Activated CD8-positive, alpha-beta memory T cell treated with anti-CD3 and anti-CD28 coated beads, Interleukin-2, amount 10 ng/mL, durations not matched to agents 7 days and 5 days (primary cell): ENCODE measurements around the gene UFSP2. TPM values are rescaled to one million over a fixed set of nuclear protein-coding genes. Genes with fewer than 3 reads are reported as not detected.

Experiments
- ATAC-seq: fragments of 150-1000 bp; cut with Tn5 transposase; one replicate; pipeline ENCODE4 v1.10.0; 2021; ENCODE audit warnings: moderate library complexity
- CTCF ChIA-PET: fragments of 350-600 bp; sonication (Branson Sonifier 250); formaldehyde crosslinking; loops from one replicate; lab custom pipeline; 2021; ENCODE audit warnings: antibody characterized with exemption; lab: Charles Lee
- DNase-seq: peaks from one replicate; pipeline ENCODE4 v3.0.0-alpha.2; 2020
- H3K27ac Mint-ChIP-seq: one replicate; pipeline ENCODE4 v1.8.0; 2021; ENCODE audit warnings: mild to moderate bottlenecking, mixed read lengths
- H3K27me3 Mint-ChIP-seq: one replicate; pipeline ENCODE4 v1.8.0; 2021; ENCODE audit warnings: mixed read lengths
- H3K36me3 Mint-ChIP-seq: one replicate; pipeline ENCODE4 v1.8.0; 2021; ENCODE audit warnings: mild to moderate bottlenecking, mixed read lengths
- H3K4me1 Mint-ChIP-seq: one replicate; pipeline ENCODE4 v1.8.0; 2021; ENCODE audit warnings: mixed read lengths
- H3K4me3 Mint-ChIP-seq: one replicate; pipeline ENCODE4 v1.8.0; 2021; ENCODE audit warnings: mild to moderate bottlenecking, moderate library complexity, mixed read lengths
- H3K9me3 Mint-ChIP-seq: one replicate; pipeline ENCODE4 v1.8.0; 2022; ENCODE audit warnings: low read depth, mixed read lengths
- total RNA-seq, 2 experiments: library from RNA; stranded (reverse); gene quantifications; one replicate each; pipeline ENCODE4 v1.2.3, GENCODE V29; 2021

The UFSP2 gene
- total RNA-seq, result 10 to 100 TPM; 17.5 to 18.1 TPM

GRCh38 chr4:185425647-185426352, at the start of gene UFSP2:
TSS of gene UFSP2 (minus strand) at chr4:185425964. CDS start at chr4:185425868, 96 bp downstream.
- peaks cover 4% of the 10 kb centered on the region for H3K27me3 Mint-ChIP-seq
- peaks cover 13% of the 10 kb centered on the region for H3K36me3 Mint-ChIP-seq
- peak within 1 kb of the TSS; percentile 83 for H3K4me3 Mint-ChIP-seq
- CTCF ChIA-PET, result interaction anchor here (1.0 to 1.7 kb wide), 5 partner anchors 15 to 172 kb away, joined by 3 to 7 read pairs (median 3); partner anchors contain the start of genes ANKRD37 and CCDC110
- peak within 1 kb of the TSS; percentile 97 for H3K27ac Mint-ChIP-seq
- H3K9me3 Mint-ChIP-seq, result no peaks in the 10 kb centered on the region
- DNase-seq (peak; percentile 89), ATAC-seq (peak; percentile 91)
- peaks cover 25% of the 10 kb centered on the region for H3K4me1 Mint-ChIP-seq

- Mint-ChIP-seq H3K27ac (no peak overlapping the region), H3K9me3 (no peaks in the 10 kb centered on the region), H3K27me3 (peaks cover 48% of the 10 kb centered on the region), H3K4me1 (peaks cover 8% of the 10 kb centered on the region), H3K36me3 (no peaks in the 10 kb centered on the region), H3K4me3 (no peak overlapping the region)
- CTCF ChIA-PET, result interaction anchor here (3.5 kb wide), 1 partner anchor 124 kb away, joined by 16 read pairs; no protein-coding TSS in a partner anchor
- ATAC-seq (no peak), DNase-seq (no peak)
Measured at GRCh38 chr4:185473247-185473646, 47.5 kb upstream of the UFSP2 start.

- peaks cover 54% of the 10 kb centered on the region for H3K27me3 Mint-ChIP-seq
- CTCF ChIA-PET, result interaction anchor here (1.0 to 3.5 kb wide), 4 partner anchors 46 to 665 kb away, joined by 3 to 16 read pairs (median 4); partner anchors contain the start of gene UFSP2
- no peak for DNase-seq
- H3K36me3 Mint-ChIP-seq, result no peaks in the 10 kb centered on the region
- H3K27ac Mint-ChIP-seq, result peak overlapping the region; percentile 56
- H3K4me1 Mint-ChIP-seq, result peaks cover 8% of the 10 kb centered on the region
- no peak for ATAC-seq
- peak overlapping the region; percentile 79 for H3K4me3 Mint-ChIP-seq
- no peaks in the 10 kb centered on the region for H3K9me3 Mint-ChIP-seq
Measured at GRCh38 chr4:185472103-185472542, 46.4 kb upstream of the UFSP2 start.

- Mint-ChIP-seq H3K36me3 (no peaks in the 10 kb centered on the region), H3K27ac (peak within 1 kb of the TSS; percentile 56), H3K4me3 (peak within 1 kb of the TSS; percentile 79), H3K27me3 (peaks cover 53% of the 10 kb centered on the region), H3K9me3 (no peaks in the 10 kb centered on the region), H3K4me1 (peaks cover 8% of the 10 kb centered on the region)
- ATAC-seq (peak; percentile 95), DNase-seq (peak; percentile 92)
- CTCF ChIA-PET, result interaction anchor here (1.0 to 3.5 kb wide), 4 partner anchors 45 to 666 kb away, joined by 3 to 16 read pairs (median 4); partner anchors contain the start of gene UFSP2
Measured at GRCh38 chr4:185471235-185472102, 45.7 kb upstream of the UFSP2 start, which contains the start of gene CCDC110. TSS of gene CCDC110 (minus strand) at chr4:185471733. CDS start at chr4:185471683, 50 bp downstream.

DNA sequence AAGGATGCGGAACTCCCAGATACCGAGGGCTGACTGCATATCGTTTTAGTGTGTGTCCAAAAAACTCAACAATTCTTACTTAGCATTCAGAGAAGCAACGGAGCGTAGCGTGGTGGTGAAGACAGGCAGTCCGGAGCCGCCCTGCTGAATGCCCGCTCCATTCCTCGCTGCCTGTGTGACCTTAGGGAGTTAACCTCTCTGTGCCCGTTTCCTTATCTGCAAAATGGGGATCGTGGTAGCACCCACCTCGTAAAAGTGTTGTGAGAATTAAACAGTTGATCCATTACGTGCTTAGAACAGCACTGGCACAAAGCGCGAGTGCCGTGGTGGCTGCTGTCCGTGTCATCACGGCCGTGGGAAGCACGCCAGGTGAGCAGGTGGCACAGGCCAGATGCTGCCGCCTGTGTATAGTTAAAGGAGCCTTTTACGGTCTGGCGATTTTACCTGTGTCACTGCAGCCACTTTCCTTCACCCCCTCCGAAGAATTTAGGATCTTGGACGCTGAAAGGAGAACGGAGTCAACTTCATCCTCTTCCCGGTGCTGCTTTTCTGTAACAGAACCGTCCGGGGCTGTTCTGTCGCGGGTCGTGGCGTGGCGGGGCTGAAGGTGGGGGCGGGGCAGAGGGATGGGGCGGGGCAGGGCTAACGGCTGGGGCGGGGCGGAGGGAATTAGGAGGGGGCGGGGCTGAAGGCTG, 44.9 kb upstream of the UFSP2 start:
- H3K9me3 Mint-ChIP-seq, result no peaks in the 10 kb centered on the region
- peaks cover 57% of the 10 kb centered on the region for H3K27me3 Mint-ChIP-seq
- peak; percentile 13 for ATAC-seq
- CTCF ChIA-PET, result no interaction called here
- DNase-seq, result no peak
- H3K4me1 Mint-ChIP-seq, result peaks cover 8% of the 10 kb centered on the region
- H3K36me3 Mint-ChIP-seq, result no peaks in the 10 kb centered on the region
- H3K4me3 Mint-ChIP-seq, result peak overlapping the region; percentile 69
- H3K27ac Mint-ChIP-seq, result no peak overlapping the region

DNA sequence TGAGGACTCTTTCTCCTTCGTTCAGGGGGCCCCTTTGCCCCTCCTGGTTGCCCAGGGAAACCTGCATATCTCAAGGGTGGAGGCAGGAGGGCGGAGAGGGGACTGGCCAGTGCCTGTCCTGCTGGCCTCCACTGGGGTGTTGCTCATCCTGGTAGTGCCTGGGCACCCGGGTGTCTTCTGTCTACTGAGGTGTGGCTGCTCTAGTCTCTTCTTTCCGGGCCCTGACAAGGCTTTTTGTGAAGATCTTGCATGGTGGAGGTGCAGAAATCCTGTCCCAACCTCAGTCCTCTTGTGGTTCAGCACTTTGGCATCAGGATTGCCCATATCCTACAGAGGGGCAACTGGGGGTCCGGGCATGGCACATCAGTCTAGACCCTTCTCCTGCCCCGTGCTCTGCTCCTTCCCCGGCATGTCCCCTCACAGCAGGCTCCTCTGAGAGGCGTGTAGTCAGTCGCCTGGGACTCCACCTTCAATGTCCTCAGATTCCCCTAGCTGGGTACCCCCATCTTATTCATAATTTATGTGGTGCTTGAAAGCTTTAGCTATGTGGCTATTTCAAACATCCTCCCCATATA, 43.9 kb upstream of the UFSP2 start:
- Mint-ChIP-seq H3K4me3 (no peak overlapping the region), H3K9me3 (no peaks in the 10 kb centered on the region), H3K4me1 (peaks cover 8% of the 10 kb centered on the region), H3K27me3 (peaks cover 63% of the 10 kb centered on the region), H3K36me3 (no peaks in the 10 kb centered on the region), H3K27ac (no peak overlapping the region)
- DNase-seq (no peak), ATAC-seq (no peak)
- CTCF ChIA-PET, result no interaction called here

GRCh38 chr4:185468999-185469398, 43.2 kb upstream of the UFSP2 start:
- CTCF ChIA-PET, result no interaction called here
- no peak overlapping the region for H3K27ac Mint-ChIP-seq
- DNase-seq (no peak), ATAC-seq (no peak)
- H3K4me3 Mint-ChIP-seq, result no peak overlapping the region
- no peaks in the 10 kb centered on the region for H3K9me3 Mint-ChIP-seq
- H3K36me3 Mint-ChIP-seq, result no peaks in the 10 kb centered on the region
- peaks cover 61% of the 10 kb centered on the region for H3K27me3 Mint-ChIP-seq
- H3K4me1 Mint-ChIP-seq, result peaks cover 8% of the 10 kb centered on the region

DNA sequence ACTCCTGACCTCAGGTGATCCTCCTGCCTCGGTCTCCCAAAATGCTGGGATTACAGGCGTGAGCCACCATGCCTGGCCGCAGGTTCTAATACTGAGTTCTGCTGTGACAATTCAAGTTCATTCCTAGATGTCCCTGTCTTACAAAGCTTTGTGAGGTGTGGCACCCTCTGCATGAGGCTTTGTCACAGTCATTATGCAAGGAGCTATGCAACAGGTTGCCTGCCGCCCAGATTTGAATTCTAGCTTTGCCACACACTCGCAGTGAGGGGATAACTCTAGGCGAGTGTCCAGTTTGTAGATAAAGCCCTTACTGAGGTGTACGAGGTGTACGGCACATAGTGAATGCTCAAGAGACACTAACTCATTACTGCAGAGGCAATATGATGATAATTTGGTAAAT, 42.2 kb upstream of the UFSP2 start:
- no peak overlapping the region for H3K4me3 Mint-ChIP-seq
- H3K36me3 Mint-ChIP-seq, result no peaks in the 10 kb centered on the region
- ATAC-seq, result no peak
- CTCF ChIA-PET, result no interaction called here
- no peaks in the 10 kb centered on the region for H3K9me3 Mint-ChIP-seq
- no peak overlapping the region for H3K27ac Mint-ChIP-seq
- H3K27me3 Mint-ChIP-seq, result peaks cover 58% of the 10 kb centered on the region
- H3K4me1 Mint-ChIP-seq, result peaks cover 8% of the 10 kb centered on the region
- DNase-seq, result no peak

- no peak for DNase-seq
- Mint-ChIP-seq H3K9me3 (no peaks in the 10 kb centered on the region), H3K4me1 (peaks cover 8% of the 10 kb centered on the region), H3K27ac (no peak overlapping the region), H3K36me3 (no peaks in the 10 kb centered on the region), H3K4me3 (no peak overlapping the region), H3K27me3 (peaks cover 59% of the 10 kb centered on the region)
- CTCF ChIA-PET, result no interaction called here
- no peak for ATAC-seq
Measured at GRCh38 chr4:185467101-185467500, 41.3 kb upstream of the UFSP2 start.

DNA sequence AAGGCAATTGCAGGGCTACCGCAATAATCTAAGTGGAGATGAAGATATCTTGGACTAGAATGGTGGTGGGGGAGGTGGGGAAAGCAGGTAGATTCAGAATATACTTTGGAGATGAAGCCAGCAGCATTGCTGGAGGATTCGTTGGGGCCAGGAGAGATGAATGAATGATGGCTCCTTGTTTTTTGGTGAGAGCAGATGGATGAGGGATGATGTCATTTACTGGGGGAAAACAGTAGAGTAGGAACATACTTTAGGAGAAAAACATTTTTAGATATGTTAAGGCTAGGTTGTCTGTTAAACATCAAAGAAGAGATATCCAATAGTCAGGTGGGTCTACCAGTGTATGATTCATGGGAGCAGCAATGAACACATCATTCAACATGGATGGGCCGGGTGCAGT, 39.9 kb upstream of the UFSP2 start:
- ATAC-seq, result no peak
- no peaks in the 10 kb centered on the region for H3K9me3 Mint-ChIP-seq
- no peak for DNase-seq
- H3K27me3 Mint-ChIP-seq, result peaks cover 58% of the 10 kb centered on the region
- H3K27ac Mint-ChIP-seq, result no peak overlapping the region
- peaks cover 4% of the 10 kb centered on the region for H3K4me1 Mint-ChIP-seq
- no peak overlapping the region for H3K4me3 Mint-ChIP-seq
- CTCF ChIA-PET, result no interaction called here
- H3K36me3 Mint-ChIP-seq, result no peaks in the 10 kb centered on the region

GRCh38 chr4:185464887-185465286, 39.1 kb upstream of the UFSP2 start:
- peaks cover 60% of the 10 kb centered on the region for H3K27me3 Mint-ChIP-seq
- ATAC-seq (no peak), DNase-seq (no peak)
- no peak overlapping the region for H3K27ac Mint-ChIP-seq
- H3K4me3 Mint-ChIP-seq, result no peak overlapping the region
- no peaks in the 10 kb centered on the region for H3K4me1 Mint-ChIP-seq
- CTCF ChIA-PET, result no interaction called here
- H3K36me3 Mint-ChIP-seq, result no peaks in the 10 kb centered on the region
- H3K9me3 Mint-ChIP-seq, result no peaks in the 10 kb centered on the region

DNA sequence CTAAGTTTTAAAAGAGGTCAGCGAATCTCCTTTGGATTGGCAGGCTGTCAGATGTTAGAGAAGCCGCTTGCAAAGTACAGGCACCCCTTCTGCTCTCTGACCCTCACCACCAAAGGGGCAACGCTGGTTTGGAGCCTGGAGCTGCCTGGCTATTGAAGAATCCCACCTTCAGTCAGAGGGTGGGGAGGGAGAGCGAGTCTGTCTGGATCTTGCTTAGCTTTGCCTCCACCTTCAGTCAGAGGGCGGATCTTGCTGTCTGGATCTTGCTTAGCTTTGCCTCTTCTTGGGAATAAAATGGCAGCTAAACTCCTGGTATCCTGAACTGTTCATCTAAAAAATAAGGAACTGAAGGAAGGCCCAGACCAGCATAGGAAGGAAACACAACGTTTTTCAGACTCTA, 38.4 kb upstream of the UFSP2 start:
- CTCF ChIA-PET, result no interaction called here
- Mint-ChIP-seq H3K4me1 (no peaks in the 10 kb centered on the region), H3K4me3 (no peak overlapping the region), H3K27me3 (peaks cover 59% of the 10 kb centered on the region), H3K36me3 (no peaks in the 10 kb centered on the region), H3K9me3 (no peaks in the 10 kb centered on the region), H3K27ac (no peak overlapping the region)
- ATAC-seq (no peak), DNase-seq (no peak)

DNA sequence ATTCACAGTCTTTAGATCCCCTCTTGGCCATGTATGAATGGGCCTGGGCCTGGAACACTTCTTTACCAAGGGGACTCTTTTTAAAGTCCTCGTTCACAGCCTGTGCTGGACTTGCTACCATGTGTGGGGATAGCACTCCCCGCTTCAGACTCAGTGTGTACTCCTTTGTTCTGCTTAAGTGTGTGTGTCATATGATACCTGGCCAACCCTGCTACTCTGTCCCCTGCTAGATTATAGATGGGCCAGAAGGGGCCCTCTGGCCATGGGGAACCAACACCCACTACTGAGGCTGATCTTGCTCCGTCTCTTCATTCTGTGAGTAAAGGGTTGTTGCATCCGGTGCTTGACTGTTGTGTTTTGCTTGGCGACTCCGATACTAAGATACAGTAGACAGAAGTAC, 37.8 kb upstream of the UFSP2 start:
- no peak overlapping the region for H3K27ac Mint-ChIP-seq
- CTCF ChIA-PET, result no interaction called here
- peaks cover 2% of the 10 kb centered on the region for H3K4me1 Mint-ChIP-seq
- H3K9me3 Mint-ChIP-seq, result no peaks in the 10 kb centered on the region
- no peak for DNase-seq
- ATAC-seq, result no peak
- no peak overlapping the region for H3K4me3 Mint-ChIP-seq
- H3K36me3 Mint-ChIP-seq, result no peaks in the 10 kb centered on the region
- peaks cover 57% of the 10 kb centered on the region for H3K27me3 Mint-ChIP-seq
